ENCODE results near the gene PRRC2C.

PRRC2C gene

GRCh38 chr1:171625225-171625624 lies 139.9 kb downstream of the PRRC2C start:
- Mint-ChIP-seq H3K4me3 (no peak overlapping the region), H3K27ac (no peak overlapping the region), H3K4me1 (no peaks in the 10 kb centered on the region), H3K9me3 (no peaks in the 10 kb centered on the region), H3K27me3 (peaks cover 18% of the 10 kb centered on the region)
- ATAC-seq (no peak), DNase-seq (no peak)

- H3K4me1 Mint-ChIP-seq = no peaks in the 10 kb centered on the region
- no peak overlapping the region for H3K27ac Mint-ChIP-seq
- DNase-seq (no peak), ATAC-seq (no peak)
- H3K9me3 Mint-ChIP-seq = no peaks in the 10 kb centered on the region
- H3K4me3 Mint-ChIP-seq = no peak overlapping the region
- H3K27me3 Mint-ChIP-seq = peaks cover 24% of the 10 kb centered on the region
Measured at GRCh38 chr1:171627020-171627419, 141.7 kb downstream of the PRRC2C start.

- no peak for ATAC-seq
Measured at GRCh38 chr1:171628225-171628624, 142.9 kb downstream of the PRRC2C start.

GRCh38 chr1:171635661-171636060 lies 150.3 kb downstream of the PRRC2C start:
- H3K4me1 Mint-ChIP-seq = no peaks in the 10 kb centered on the region
- H3K9me3 Mint-ChIP-seq = no peaks in the 10 kb centered on the region
- H3K27me3 Mint-ChIP-seq = peaks cover 2% of the 10 kb centered on the region
- DNase-seq (no peak), ATAC-seq (no peak)
- no peak overlapping the region for H3K4me3 Mint-ChIP-seq
- no peak overlapping the region for H3K27ac Mint-ChIP-seq

More at GRCh38 chr1:171628225-171628624, 142.9 kb downstream of the PRRC2C start:
- DNase-seq = no peak
- Mint-ChIP-seq H3K4me1 (no peaks in the 10 kb centered on the region), H3K9me3 (no peaks in the 10 kb centered on the region), H3K27me3 (peaks cover 24% of the 10 kb centered on the region), H3K4me3 (no peak overlapping the region), H3K27ac (peak overlapping the region in 1 of 2 donors; percentile 10)

GRCh38 chr1:171636141-171636540 lies 150.8 kb downstream of the PRRC2C start:
- ATAC-seq (no peak), DNase-seq (no peak)
- no peaks in the 10 kb centered on the region for H3K9me3 Mint-ChIP-seq
- no peak overlapping the region for H3K4me3 Mint-ChIP-seq
- peaks cover 3% of the 10 kb centered on the region for H3K27me3 Mint-ChIP-seq
- H3K27ac Mint-ChIP-seq = no peak overlapping the region
- no peaks in the 10 kb centered on the region for H3K4me1 Mint-ChIP-seq

GRCh38 chr1:171637928-171638576 lies 152.7 kb downstream of the PRRC2C start:
- H3K4me3 Mint-ChIP-seq = no peak overlapping the region
- DNase-seq (no peak), ATAC-seq (no peak)
- H3K4me1 Mint-ChIP-seq = no peaks in the 10 kb centered on the region
- peaks cover 13% of the 10 kb centered on the region for H3K27me3 Mint-ChIP-seq
- peak overlapping the region in 1 of 2 donors; percentile 12 for H3K27ac Mint-ChIP-seq
- no peaks in the 10 kb centered on the region for H3K9me3 Mint-ChIP-seq

GRCh38 chr1:171640225-171640624 lies 154.9 kb downstream of the PRRC2C start:
- Mint-ChIP-seq H3K27me3 (peaks cover 19% of the 10 kb centered on the region), H3K4me3 (no peak overlapping the region)

GRCh38 chr1:171641076-171641864 lies 155.9 kb downstream of the PRRC2C start:
- Mint-ChIP-seq H3K27ac (peak overlapping the region in 1 of 2 donors; percentile 68), H3K9me3 (no peaks in the 10 kb centered on the region), H3K4me1 (peaks cover 13% of the 10 kb centered on the region), H3K4me3 (no peak overlapping the region), H3K27me3 (peaks cover 24% of the 10 kb centered on the region)
- DNase-seq (no peak), ATAC-seq (no peak)

More at GRCh38 chr1:171640225-171640624, 154.9 kb downstream of the PRRC2C start:
- H3K4me1 Mint-ChIP-seq = peaks cover 7% of the 10 kb centered on the region
- H3K9me3 Mint-ChIP-seq = no peaks in the 10 kb centered on the region
- DNase-seq (no peak), ATAC-seq (no peak)
- no peak overlapping the region for H3K27ac Mint-ChIP-seq

GRCh38 chr1:171642197-171642596 lies 156.9 kb downstream of the PRRC2C start:
- no peak for DNase-seq
- H3K27ac Mint-ChIP-seq = no peak overlapping the region
- no peak for ATAC-seq
- peaks cover 13% of the 10 kb centered on the region for H3K4me1 Mint-ChIP-seq
- peaks cover 24% of the 10 kb centered on the region for H3K27me3 Mint-ChIP-seq
- no peak overlapping the region for H3K4me3 Mint-ChIP-seq
- H3K9me3 Mint-ChIP-seq = no peaks in the 10 kb centered on the region

Measured in stimulated activated naive CD8-positive, alpha-beta T cell treated with anti-CD3 and anti-CD28 coated beads, Interleukin-15, amount 100 ng/mL, for 72 hours (primary cell).